NB4 (cell line): Measurements from ENCODE around the gene NSMF.

Experiments used
- DNase-seq: peaks from one replicate; pipeline ENCODE4 v3.0.0; 2010; ENCODE audit warnings: low read depth
- H3K4me3 ChIP-seq: one replicate; pipeline ENCODE4 v1.5.1; 2011; ENCODE audit warnings: mild to moderate bottlenecking, low read depth, low read length, moderate library complexity
- CTCF ChIP-seq: IDR thresholded peaks from one replicate; pipeline ENCODE4 v1.5.1; 2012; ENCODE audit warnings: low read depth, low read length
- MAX ChIP-seq: IDR thresholded peaks from 2 replicates; pipeline ENCODE4 v1.6.1; 2011; ENCODE audit warnings: low read depth, low read length
- MYC ChIP-seq: IDR thresholded peaks from 2 replicates; pipeline ENCODE4 v1.6.1; 2011; ENCODE audit warnings: low read depth, low read length
- POLR2A ChIP-seq: IDR thresholded peaks from 2 replicates; pipeline ENCODE4 v1.6.1; 2011; ENCODE audit warnings: mild to moderate bottlenecking; ENCODE audit not compliant: insufficient read length; ENCODE audit errors: extremely low read depth

Gene NSMF

GRCh38 chr9:137421838-137422603 lies 37.1 kb downstream of the NSMF start:
- DNase-seq = no peak
- no peak for TF ChIP-seq CTCF
- TF ChIP-seq MAX = no peak
- no peak for TF ChIP-seq POLR2A
- no peak for TF ChIP-seq MYC
- peak overlapping the region; percentile 81 for H3K4me3 ChIP-seq

GRCh38 chr9:137417161-137418021 lies 41.7 kb downstream of the NSMF start:
- H3K4me3 ChIP-seq = peak overlapping the region; percentile 17
- DNase-seq = peak; percentile 59
- TF ChIP-seq MYC (no peak), POLR2A (no peak), MAX (no peak), CTCF (no peak)

GRCh38 chr9:137416563-137417151 lies 42.5 kb downstream of the NSMF start:
- no peak overlapping the region for H3K4me3 ChIP-seq
- DNase-seq = no peak
- no peak for TF ChIP-seq CTCF
- TF ChIP-seq POLR2A = no peak
- TF ChIP-seq MYC = no peak
- TF ChIP-seq MAX = no peak

- TF ChIP-seq MAX = no peak
- TF ChIP-seq MYC = no peak
- no peak for TF ChIP-seq CTCF
- TF ChIP-seq POLR2A = no peak
- DNase-seq = no peak
- H3K4me3 ChIP-seq = no peak overlapping the region
Observed at GRCh38 chr9:137416006-137416562, 43.0 kb downstream of the NSMF start.

GRCh38 chr9:137415451-137415850 lies 43.7 kb downstream of the NSMF start:
- TF ChIP-seq CTCF (no peak), MYC (no peak), POLR2A (no peak), MAX (no peak)
- no peak for DNase-seq
- H3K4me3 ChIP-seq = no peak overlapping the region
